PC-9 (cell line): ENCODE measurements around the gene CYB5B. TPM values are rescaled to one million over a fixed set of nuclear protein-coding genes. Genes with fewer than 3 reads are reported as not detected.

Source experiments
- BruUV-seq: library from RNA; stranded (reverse); fragments of 400-500 nt; replicated peaks from 2 replicates; lab custom pipeline; 2021; lab: Mats Ljungman, UMichigan
- CTCF ChIA-PET: fragments of 300-600 bp; sonication (Branson Sonifier 250); formaldehyde crosslinking; loops from one replicate; lab custom pipeline; 2022; ENCODE audit warnings: antibody characterized with exemption; lab: Charles Lee
- POLR2A ChIA-PET: fragments of 300-600 bp; sonication (Branson Sonifier 250); formaldehyde crosslinking; loops from one replicate; lab custom pipeline; 2022; ENCODE audit warnings: antibody characterized with exemption; ENCODE audit not compliant: unreplicated experiment; lab: Charles Lee
- DNase-seq, 2 experiments: peaks; one replicate each; pipeline versions ENCODE4 v3.0.0 to v3.0.0-alpha.2; 2015 to 2022; ENCODE audit warnings: mixed read lengths in 1 of 2
- H2AFZ ChIP-seq: fragments of 200-600 bp; sonication (generic); 2 replicates; pipeline ENCODE4 v1.8.1; 2017; ENCODE audit warnings: antibody characterized with exemption
- H3F3A ChIP-seq: fragments of 200-600 bp; sonication (generic); 2 replicates; pipeline ENCODE4 v1.8.1; 2017; ENCODE audit warnings: antibody characterized with exemption, mild to moderate bottlenecking, low read depth; ENCODE audit not compliant: insufficient read depth
- H3K27ac ChIP-seq: fragments of 200-600 bp; sonication (generic); 2 replicates; pipeline ENCODE4 v1.6.1; 2016; ENCODE audit warnings: mixed run types
- H3K27me3 ChIP-seq: fragments of 200-600 bp; sonication (generic); 2 replicates; pipeline ENCODE4 v1.6.1; 2016; ENCODE audit warnings: low read depth, mixed run types; ENCODE audit not compliant: insufficient read depth
- H3K36me3 ChIP-seq: fragments of 200-600 bp; sonication (generic); 2 replicates; pipeline ENCODE4 v1.6.1; 2016; ENCODE audit warnings: low read depth, mixed run types
- H3K4me1 ChIP-seq: fragments of 200-600 bp; sonication (generic); replicated peaks from 2 replicates; pipeline ENCODE4 v1.6.1; 2016; ENCODE audit warnings: mixed run types; ENCODE audit not compliant: insufficient read depth
- H3K4me2 ChIP-seq: fragments of 200-600 bp; sonication (generic); 2 replicates; pipeline ENCODE4 v1.6.1; 2017; ENCODE audit warnings: mixed run types
- H3K4me3 ChIP-seq: fragments of 200-600 bp; sonication (generic); 2 replicates; pipeline ENCODE4 v1.6.1; 2016; ENCODE audit warnings: mixed run types
- H3K79me2 ChIP-seq: fragments of 200-600 bp; sonication (generic); 2 replicates; pipeline ENCODE4 v1.6.1; 2017; ENCODE audit warnings: low read depth, mixed run types
- H3K9me2 ChIP-seq: fragments of 200-600 bp; sonication (generic); 2 replicates; pipeline ENCODE4 v1.8.1; 2017; ENCODE audit warnings: mild to moderate bottlenecking; ENCODE audit not compliant: insufficient read depth
- H3K9me3 ChIP-seq: fragments of 200-600 bp; sonication (generic); 2 replicates; pipeline ENCODE4 v1.8.1; 2016; ENCODE audit warnings: low read depth; ENCODE audit not compliant: insufficient read depth
- H4K20me1 ChIP-seq: fragments of 200-600 bp; sonication (generic); 2 replicates; pipeline ENCODE4 v1.8.1; 2017; ENCODE audit not compliant: insufficient read depth
- EZH2 ChIP-seq: fragments of 200-600 bp; sonication (generic); IDR thresholded peaks from 2 replicates; pipeline ENCODE4 v1.8.0; 2017; ENCODE audit warnings: antibody characterized with exemption, low read depth
- intact Hi-C: fragments of 100-400 bp; cut with micrococcal nuclease; formaldehyde crosslinking; loops from one replicate; pipeline ENCODE4 v1.10.0; 2022; ENCODE audit not compliant: unreplicated experiment
- total RNA-seq: library from RNA; stranded (reverse); gene quantifications from 2 replicates; pipeline ENCODE4 v1.2.3, GENCODE V29; 2021
- TF ChIP-seq, protein P1 (sequence below): fragments of 200-600 bp; sonication (generic); conservative IDR thresholded peaks from 2 replicates; pipeline ENCODE4 v1.6.1; 2017; ENCODE audit warnings: mixed run types, antibody characterized with exemption, mild to moderate bottlenecking, moderate library complexity

The CYB5B gene
- total RNA-seq, 1 experiment from 2014 or later: 29.3 TPM

DNA sequence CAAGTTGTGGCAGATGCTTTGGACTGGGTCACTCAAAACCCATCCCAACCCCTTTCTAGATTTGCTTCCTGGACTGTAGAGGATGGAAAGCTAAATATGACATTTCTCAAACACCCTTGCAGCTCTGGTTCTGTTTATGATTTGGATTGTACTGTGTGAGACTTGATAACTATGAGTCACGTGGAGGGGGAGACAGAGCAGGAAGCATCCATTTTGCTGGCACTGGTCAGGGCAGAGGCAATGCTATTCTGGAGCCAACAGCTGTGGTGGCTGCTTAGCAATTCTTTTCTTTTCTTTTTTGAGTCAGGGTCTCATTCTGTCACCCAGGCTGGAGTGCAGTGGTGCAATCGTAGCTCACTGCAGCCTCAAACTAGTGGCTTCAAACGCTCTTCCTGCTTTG lies 25.1 kb upstream of the CYB5B start:
- H4K20me1 ChIP-seq: no peaks in the 10 kb centered on the region
- BruUV-seq: no TSS peak
- H3K79me2 ChIP-seq: peaks cover 10% of the 10 kb centered on the region
- H3K9me2 ChIP-seq: no peaks in the 10 kb centered on the region
- no peaks in the 10 kb centered on the region for H3K36me3 ChIP-seq
- H3F3A ChIP-seq: peaks cover 60% of the 10 kb centered on the region
- no peak overlapping the region for H3K27ac ChIP-seq
- no peaks in the 10 kb centered on the region for H3K9me3 ChIP-seq
- TF ChIP-seq, protein P1, sequence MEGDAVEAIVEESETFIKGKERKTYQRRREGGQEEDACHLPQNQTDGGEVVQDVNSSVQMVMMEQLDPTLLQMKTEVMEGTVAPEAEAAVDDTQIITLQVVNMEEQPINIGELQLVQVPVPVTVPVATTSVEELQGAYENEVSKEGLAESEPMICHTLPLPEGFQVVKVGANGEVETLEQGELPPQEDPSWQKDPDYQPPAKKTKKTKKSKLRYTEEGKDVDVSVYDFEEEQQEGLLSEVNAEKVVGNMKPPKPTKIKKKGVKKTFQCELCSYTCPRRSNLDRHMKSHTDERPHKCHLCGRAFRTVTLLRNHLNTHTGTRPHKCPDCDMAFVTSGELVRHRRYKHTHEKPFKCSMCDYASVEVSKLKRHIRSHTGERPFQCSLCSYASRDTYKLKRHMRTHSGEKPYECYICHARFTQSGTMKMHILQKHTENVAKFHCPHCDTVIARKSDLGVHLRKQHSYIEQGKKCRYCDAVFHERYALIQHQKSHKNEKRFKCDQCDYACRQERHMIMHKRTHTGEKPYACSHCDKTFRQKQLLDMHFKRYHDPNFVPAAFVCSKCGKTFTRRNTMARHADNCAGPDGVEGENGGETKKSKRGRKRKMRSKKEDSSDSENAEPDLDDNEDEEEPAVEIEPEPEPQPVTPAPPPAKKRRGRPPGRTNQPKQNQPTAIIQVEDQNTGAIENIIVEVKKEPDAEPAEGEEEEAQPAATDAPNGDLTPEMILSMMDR: no peak
- no peak for TF ChIP-seq EZH2
- ChIA-PET CTCF (no interaction called here), POLR2A (no interaction called here)
- intact Hi-C loops: loop anchor here (5.0 to 10.0 kb wide), 2 partner anchors 245 to 308 kb away; no protein-coding TSS in a partner anchor
- H3K4me3 ChIP-seq: no peak overlapping the region
- peak overlapping the region; percentile 65 for H3K4me2 ChIP-seq
- no peak for DNase-seq
- peaks cover 58% of the 10 kb centered on the region for H3K4me1 ChIP-seq
- H2AFZ ChIP-seq: no peak overlapping the region
- no peaks in the 10 kb centered on the region for H3K27me3 ChIP-seq

DNA sequence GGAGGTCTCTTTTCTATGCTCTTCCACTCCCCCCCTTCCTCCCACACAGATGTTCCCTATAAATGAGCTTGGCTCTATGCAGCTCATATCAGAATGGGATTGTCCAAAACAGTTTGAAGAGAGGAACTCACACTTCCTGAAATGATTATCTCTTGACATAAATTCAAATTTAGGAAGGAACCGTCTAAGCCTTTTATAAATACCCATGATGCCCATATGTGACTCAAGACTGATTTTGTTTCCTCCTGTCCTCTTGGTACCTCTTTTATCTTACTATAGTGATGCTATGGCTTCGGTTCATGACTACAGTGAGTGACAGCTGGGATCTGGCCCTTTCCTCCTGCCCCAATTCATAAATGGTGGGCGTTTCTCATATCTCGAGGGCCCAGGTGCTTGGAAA lies 22.0 kb upstream of the CYB5B start:
- H3K79me2 ChIP-seq: peaks cover 10% of the 10 kb centered on the region
- no peaks in the 10 kb centered on the region for H3K27me3 ChIP-seq
- H3K9me2 ChIP-seq: no peaks in the 10 kb centered on the region
- TF ChIP-seq EZH2: no peak
- TF ChIP-seq, protein P1: no peak
- no peaks in the 10 kb centered on the region for H4K20me1 ChIP-seq
- H3K4me2 ChIP-seq: no peak overlapping the region
- H3K27ac ChIP-seq: 0 out of 2 replicates have a peak overlapping the region, but pooled peaks have one; percentile 88
- DNase-seq: no peak
- no peaks in the 10 kb centered on the region for H3K36me3 ChIP-seq
- no peak overlapping the region for H3K4me3 ChIP-seq
- peaks cover 71% of the 10 kb centered on the region for H3K4me1 ChIP-seq
- CTCF ChIA-PET: no interaction called here
- intact Hi-C loops: no loop called here
- peaks cover 53% of the 10 kb centered on the region for H3F3A ChIP-seq
- POLR2A ChIA-PET: interaction anchor here (0.5 kb wide), 1 partner anchor 530 kb away, joined by 21 read pairs; no protein-coding TSS in a partner anchor
- BruUV-seq: no TSS peak
- no peak overlapping the region for H2AFZ ChIP-seq
- no peaks in the 10 kb centered on the region; the same call in 1 of the 2 replicates for H3K9me3 ChIP-seq

DNA sequence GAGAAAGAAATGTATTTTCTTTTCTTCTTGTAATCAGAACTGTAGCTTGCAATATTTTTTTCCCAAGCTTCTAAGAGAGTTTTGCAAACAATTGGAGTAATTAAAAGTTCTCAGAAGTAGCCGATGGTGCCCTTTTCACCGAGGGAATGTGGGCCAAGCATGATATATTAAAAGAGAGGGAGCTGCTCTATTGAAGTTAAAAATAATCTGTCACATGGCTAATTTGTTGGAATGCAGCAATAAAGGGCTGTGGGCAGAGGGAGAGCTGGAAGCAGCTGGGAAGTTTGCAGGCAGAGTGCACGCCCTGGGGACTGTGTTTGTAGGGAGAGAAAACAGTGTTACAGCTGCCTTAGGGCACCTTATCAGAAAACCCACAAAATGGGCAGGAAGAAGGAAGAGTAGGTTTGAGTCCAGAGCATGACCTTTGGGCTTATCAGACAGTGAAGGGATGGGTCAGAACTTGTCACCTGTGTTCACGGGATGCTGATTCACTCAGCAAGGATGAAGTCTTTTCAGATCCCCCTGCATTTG lies 20.1 kb upstream of the CYB5B start:
- H3K9me3 ChIP-seq: no peaks in the 10 kb centered on the region; the same call in 1 of the 2 replicates
- H4K20me1 ChIP-seq: no peaks in the 10 kb centered on the region
- intact Hi-C loops: no loop called here
- TF ChIP-seq EZH2: no peak
- TF ChIP-seq, protein P1: no peak
- peak overlapping the region; percentile 6; the same call in 1 of the 2 replicates for H2AFZ ChIP-seq
- ChIA-PET POLR2A (interaction anchor here (0.6 to 0.7 kb wide), 3 partner anchors 29 to 359 kb away, joined by 3 to 5 read pairs (median 4); partner anchors contain the start of gene NOB1), CTCF (interaction anchor here (0.5 to 0.7 kb wide), 2 partner anchors 402 to 886 kb away, joined by 6 to 7 read pairs; no protein-coding TSS in a partner anchor)
- H3K4me3 ChIP-seq: peak overlapping the region; percentile 27; the same call in 1 of the 2 replicates
- peaks cover 38% of the 10 kb centered on the region for H3F3A ChIP-seq
- peak overlapping the region; percentile 76 for H3K4me2 ChIP-seq
- DNase-seq: peak; percentile 51 to 93
- no TSS peak for BruUV-seq
- H3K27ac ChIP-seq: peak overlapping the region; percentile 88
- no peaks in the 10 kb centered on the region for H3K9me2 ChIP-seq
- H3K79me2 ChIP-seq: peaks cover 2% of the 10 kb centered on the region; the same call in 1 of the 2 replicates
- no peaks in the 10 kb centered on the region for H3K36me3 ChIP-seq
- no peaks in the 10 kb centered on the region for H3K27me3 ChIP-seq
- peaks cover 66% of the 10 kb centered on the region for H3K4me1 ChIP-seq
